Stomach (tissue), 4 donors: ENCODE results near the gene DUSP7.

Source experiments
- CTCF ChIP-seq, 7 experiments: fragments of 450-650 bp in 4 of 7; fragments of 200-600 bp in 3 of 7; sonication (generic) in 3 of 7; IDR thresholded peaks; one replicate each; pipeline ENCODE4 v1.5.1; 2016 to 2019; ENCODE audit warnings: antibody characterized with exemption in 7 of 7, control low read depth in 2 of 7, mild to moderate bottlenecking in 1 of 7
- EP300 ChIP-seq: sonication (generic); formaldehyde crosslinking; IDR thresholded peaks from one replicate; pipeline ENCODE4 v1.6.1; 2017; ENCODE audit warnings: antibody characterized with exemption
- POLR2A ChIP-seq, 4 donors: fragments of 450-650 bp; IDR thresholded peaks; one replicate each; pipeline ENCODE4 v1.6.1; 2016; ENCODE audit warnings: antibody characterized with exemption in 4 of 4, control low read depth in 2 of 4, mild to moderate bottlenecking in 1 of 4, moderate library complexity in 1 of 4

GRCh38 chr3:52068730-52069129, 12.4 kb upstream of the DUSP7 start:
- no peak for TF ChIP-seq EP300
- no peak for TF ChIP-seq POLR2A (IDR thresholded peaks at IDR 0.05)
- no peak for TF ChIP-seq CTCF (IDR thresholded peaks at IDR 0.05)
